GM12891 (cell line): Measurements from ENCODE around the gene KLF14. TPM values are rescaled to one million over a fixed set of nuclear protein-coding genes. Genes with fewer than 3 reads are reported as not detected.
"Not testable (repeated sequence)": the region's sequence is repeated elsewhere in the genome, so short reads cannot be mapped to it uniquely, and the experiment has no call there.

Source experiments
- DNase-seq: peaks from one replicate; pipeline ENCODE4 v3.0.0; 2011; ENCODE audit warnings: low spot score; ENCODE audit not compliant: insufficient read length
- FAIRE-seq: peaks from 2 replicates; lab custom pipeline; 2011; peaks lifted over from hg19 to GRCh38; lab: Jason Lieb, UNC
- PAX5 ChIP-seq: IDR thresholded peaks from 2 replicates; pipeline ENCODE4 v1.6.1; 2011; ENCODE audit warnings: low read length, moderate library complexity, mild to moderate bottlenecking; ENCODE audit not compliant: insufficient read depth, severe bottlenecking
- POLR2A ChIP-seq: IDR thresholded peaks from 2 replicates; pipeline ENCODE4 v1.6.1; 2011; ENCODE audit warnings: low read depth, low read length, control low read depth
- POLR2AphosphoS5 ChIP-seq: IDR thresholded peaks from 2 replicates; pipeline ENCODE4 v1.6.1; 2011; ENCODE audit warnings: low read depth, low read length, control low read depth
- POU2F2 ChIP-seq: IDR thresholded peaks from 2 replicates; pipeline ENCODE4 v1.6.1; 2011; ENCODE audit warnings: low read depth, mild to moderate bottlenecking, control low read depth, low read length, moderate library complexity
- SPI1 ChIP-seq: IDR thresholded peaks from 2 replicates; pipeline ENCODE4 v1.6.1; 2011; ENCODE audit warnings: low read depth, low read length, control low read depth
- TAF1 ChIP-seq: IDR thresholded peaks from 2 replicates; pipeline ENCODE4 v1.6.1; 2011; ENCODE audit warnings: low read depth, low read length, control low read depth
- polyA plus RNA-seq: library from polyadenylated mRNA; unstranded; fragments of >200 nt; gene quantifications from one replicate; pipeline ENCODE4 v1.2.1, GENCODE V29; 2012; ENCODE audit warnings: low read depth, missing spikeins, inconsistent platforms; ENCODE audit not compliant: missing spikeins

Gene KLF14
- 0.04 TPM for polyA plus RNA-seq

- no peak for TF ChIP-seq TAF1
- TF ChIP-seq POLR2A: no peak
- TF ChIP-seq SPI1: no peak
- no peak for TF ChIP-seq POU2F2
- no peak for TF ChIP-seq POLR2AphosphoS5
- no peak for TF ChIP-seq PAX5
- FAIRE-seq (no peak), DNase-seq (peak; percentile 46)
Measured at GRCh38 chr7:130733931-130734814, at the start of gene KLF14. KLF14 (minus strand) TSS chr7:130734207; CDS start chr7:130734033, 174 bp downstream.

GRCh38 chr7:130781346-130781745 lies 47.3 kb upstream of the KLF14 start:
- FAIRE-seq: no peak
- TF ChIP-seq POLR2AphosphoS5 (no peak), TAF1 (no peak), POU2F2 (no peak), PAX5 (no peak), POLR2A (no peak), SPI1 (no peak)
- DNase-seq: no peak

- no peak for TF ChIP-seq PAX5
- TF ChIP-seq SPI1: no peak
- TF ChIP-seq POU2F2: no peak
- no peak for TF ChIP-seq POLR2AphosphoS5
- TF ChIP-seq POLR2A: no peak
- FAIRE-seq (no peak), DNase-seq (no peak)
Measured at GRCh38 chr7:130777426-130777825, 43.4 kb upstream of the KLF14 start.

- FAIRE-seq, DNase-seq: not testable (repeated sequence)
Measured at GRCh38 chr7:130772456-130772855, 38.4 kb upstream of the KLF14 start.

- DNase-seq (no peak), FAIRE-seq (no peak)
- TF ChIP-seq POU2F2: no peak
- no peak for TF ChIP-seq PAX5
- TF ChIP-seq POLR2AphosphoS5: no peak
- TF ChIP-seq POLR2A: no peak
- no peak for TF ChIP-seq TAF1
- TF ChIP-seq SPI1: no peak
Measured at GRCh38 chr7:130768854-130769253, 34.8 kb upstream of the KLF14 start.

GRCh38 chr7:130764569-130764968 lies 30.6 kb upstream of the KLF14 start:
- FAIRE-seq, DNase-seq: not testable (repeated sequence)

- DNase-seq (no peak), FAIRE-seq (no peak)
- TF ChIP-seq PAX5 (no peak), SPI1 (no peak), POLR2A (no peak), POU2F2 (no peak), POLR2AphosphoS5 (no peak), TAF1 (no peak)
Measured at GRCh38 chr7:130758429-130759056, 24.5 kb upstream of the KLF14 start.

- TF ChIP-seq SPI1 (no peak), PAX5 (no peak), TAF1 (no peak), POU2F2 (no peak), POLR2A (no peak), POLR2AphosphoS5 (no peak)
- FAIRE-seq (no peak), DNase-seq (no peak)
Measured at GRCh38 chr7:130756316-130756715, 22.3 kb upstream of the KLF14 start.

GRCh38 chr7:130752424-130752823 lies 18.4 kb upstream of the KLF14 start:
- TF ChIP-seq TAF1 (no peak), POLR2AphosphoS5 (no peak), POLR2A (no peak), POU2F2 (no peak), SPI1 (no peak), PAX5 (no peak)
- no peak for FAIRE-seq

GRCh38 chr7:130750755-130751154 lies 16.7 kb upstream of the KLF14 start:
- DNase-seq: no peak

More at GRCh38 chr7:130752424-130752823, 18.4 kb upstream of the KLF14 start:
- no peak for DNase-seq

More at GRCh38 chr7:130750755-130751154, 16.7 kb upstream of the KLF14 start:
- no peak for TF ChIP-seq POLR2A
- TF ChIP-seq POU2F2: no peak
- TF ChIP-seq TAF1: no peak
- TF ChIP-seq POLR2AphosphoS5: no peak
- TF ChIP-seq SPI1: no peak
- TF ChIP-seq PAX5: no peak
- FAIRE-seq: no peak
